ENCODE data around the gene SELENOV. TPM values are rescaled to one million over a fixed set of nuclear protein-coding genes. Genes with fewer than 3 reads are reported as not detected.

The SELENOV gene
- total and polyA plus RNA-seq, 3 donors from 2014 or later = 2.5 to 19.7 (median 10.8) TPM

GRCh38 chr19:39489756-39490155, 25.2 kb upstream of the SELENOV start:
- Histone ChIP-seq H3K4me3 (no peak overlapping the region), H3K27me3 (no peaks in the 10 kb centered on the region), H3K36me3 (ENCODE audit: low read depth, missing control alignments) (no peaks in the 10 kb centered on the region), H3K27ac (no peak overlapping the region), H3K9me3 (no peaks in the 10 kb centered on the region), H3K4me1 (no peaks in the 10 kb centered on the region)
- WGBS, 2 donors = 80% methylated on average over 7 to 10 of the region's 10 CpGs
- DNase-seq = no peak
- intact Hi-C loops (cut with DNase I; ENCODE audit: low total_unique reads) = no loop called here
- TF ChIP-seq POLR2A (IDR thresholded peaks at IDR 0.05) (no peak), CTCF (IDR thresholded peaks at IDR 0.05) (no peak)

- no peaks in the 10 kb centered on the region for H3K27me3 ChIP-seq
- no peak overlapping the region for H3K4me3 ChIP-seq
- H3K4me1 ChIP-seq = no peaks in the 10 kb centered on the region
- intact Hi-C loops (cut with DNase I; ENCODE audit: low total_unique reads) = no loop called here
- H3K9me3 ChIP-seq = no peaks in the 10 kb centered on the region
- no peak for TF ChIP-seq CTCF (IDR thresholded peaks at IDR 0.05)
- TF ChIP-seq POLR2A (IDR thresholded peaks at IDR 0.05) = no peak
- no peaks in the 10 kb centered on the region for H3K36me3 ChIP-seq (ENCODE audit: low read depth, missing control alignments)
- 90 to 97% methylated on average over 6 of the region's 6 CpGs for WGBS, 2 donors
- DNase-seq = no peak
- H3K27ac ChIP-seq = no peak overlapping the region
Measured at GRCh38 chr19:39492225-39492624, 22.7 kb upstream of the SELENOV start.

DNA sequence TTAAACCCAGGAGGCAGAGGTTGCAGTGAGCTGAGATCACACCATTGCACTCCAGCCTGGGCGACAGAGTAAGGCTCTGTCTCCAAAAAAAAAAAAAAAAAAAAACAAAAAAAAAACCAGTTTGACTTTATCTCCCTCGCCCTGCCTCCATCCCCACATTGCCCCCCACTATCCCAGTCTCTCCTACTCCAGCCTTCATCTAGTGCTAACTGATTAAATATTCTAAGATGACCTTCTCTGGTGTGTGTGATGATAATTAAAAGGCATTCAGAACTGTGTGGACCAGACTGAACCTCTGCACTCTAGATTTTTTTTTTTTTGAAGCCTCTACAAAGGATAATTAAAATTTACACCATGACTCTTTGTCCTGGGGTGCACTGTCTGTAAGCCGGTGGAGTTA, 22.2 kb upstream of the SELENOV start:
- WGBS, 2 donors = 75 to 84% methylated on average over 3 of the region's 3 CpGs
- Histone ChIP-seq H3K9me3 (no peaks in the 10 kb centered on the region), H3K4me3 (no peak overlapping the region), H3K27me3 (no peaks in the 10 kb centered on the region), H3K4me1 (peaks cover 2% of the 10 kb centered on the region), H3K27ac (no peak overlapping the region), H3K36me3 (ENCODE audit: low read depth, missing control alignments) (no peaks in the 10 kb centered on the region)
- intact Hi-C loops (cut with DNase I; ENCODE audit: low total_unique reads) = no loop called here
- TF ChIP-seq CTCF (IDR thresholded peaks at IDR 0.05) (no peak), POLR2A (IDR thresholded peaks at IDR 0.05) (no peak)
- DNase-seq = no peak

GRCh38 chr19:39494661-39495060, 20.3 kb upstream of the SELENOV start:
- intact Hi-C loops (cut with DNase I; ENCODE audit: low total_unique reads) = no loop called here
- whole genome bisulfite sequencing, 2 donors = 81 to 88% methylated on average over 5 of the region's 5 CpGs
- no peaks in the 10 kb centered on the region for H3K36me3 ChIP-seq (ENCODE audit: low read depth, missing control alignments)
- H3K4me3 ChIP-seq = no peak overlapping the region
- TF ChIP-seq POLR2A (IDR thresholded peaks at IDR 0.05) (no peak), CTCF (IDR thresholded peaks at IDR 0.05) (no peak)
- peaks cover 16% of the 10 kb centered on the region for H3K4me1 ChIP-seq
- H3K27ac ChIP-seq = no peak overlapping the region
- no peaks in the 10 kb centered on the region for H3K9me3 ChIP-seq
- H3K27me3 ChIP-seq = no peaks in the 10 kb centered on the region
- no peak for DNase-seq

GRCh38 chr19:39496063-39496462, 18.9 kb upstream of the SELENOV start:
- peaks cover 16% of the 10 kb centered on the region for H3K4me1 ChIP-seq
- H3K36me3 ChIP-seq (ENCODE audit: low read depth, missing control alignments) = no peaks in the 10 kb centered on the region
- no peak overlapping the region for H3K27ac ChIP-seq
- no peaks in the 10 kb centered on the region for H3K27me3 ChIP-seq
- TF ChIP-seq CTCF (IDR thresholded peaks at IDR 0.05) (no peak), POLR2A (IDR thresholded peaks at IDR 0.05) (no peak)
- no peak overlapping the region for H3K4me3 ChIP-seq
- H3K9me3 ChIP-seq = no peaks in the 10 kb centered on the region
- intact Hi-C loops (cut with DNase I; ENCODE audit: low total_unique reads) = no loop called here
- DNase-seq = no peak
- WGBS, 2 donors = 65 to 83% methylated on average over 5 of the region's 5 CpGs
